SJSA1 (cell line): ENCODE data around the gene SMG6. TPM values are rescaled to one million over a fixed set of nuclear protein-coding genes. Genes with fewer than 3 reads are reported as not detected.
A peak's percentile ranks its signal among the peaks of the same experiment; 100 is the strongest.

Experiments used
- DNase-seq, 2 experiments: peaks; one replicate each; pipeline ENCODE4 v3.0.0-alpha.2; 2015 to 2020; ENCODE audit warnings: low spot score in 2 of 2, low read depth in 1 of 2
- H3K27ac ChIP-seq: fragments of 250-450 bp; sonication (Bioruptor Pico); 2 replicates; pipeline ENCODE4 v1.5.1; 2020; ENCODE audit warnings: mild to moderate bottlenecking, moderate library complexity
- H3K27me3 ChIP-seq: fragments of 250-450 bp; sonication (Bioruptor Pico); replicated peaks from 2 replicates; pipeline ENCODE4 v1.5.1; 2020; ENCODE audit warnings: mild to moderate bottlenecking, moderate library complexity
- H3K36me3 ChIP-seq: fragments of 250-450 bp; sonication (Bioruptor Pico); 2 replicates; pipeline ENCODE4 v1.5.1; 2020; ENCODE audit warnings: mild to moderate bottlenecking
- H3K4me1 ChIP-seq: fragments of 250-450 bp; sonication (Bioruptor Pico); replicated peaks from 2 replicates; pipeline ENCODE4 v1.6.1; 2021; ENCODE audit warnings: mild to moderate bottlenecking
- H3K4me3 ChIP-seq: fragments of 250-450 bp; sonication (Bioruptor Pico); 2 replicates; pipeline ENCODE4 v1.5.1; 2020; ENCODE audit warnings: mild to moderate bottlenecking
- H3K9me3 ChIP-seq: fragments of 250-450 bp; sonication (Bioruptor Pico); replicated peaks from 2 replicates; pipeline ENCODE4 v1.5.1; 2020; ENCODE audit warnings: mild to moderate bottlenecking
- total RNA-seq: library from RNA; depleted of rRNA; stranded (reverse); fragments of >200 nt; shearing (Covaris generic); gene quantifications from 2 replicates; pipeline ENCODE4 v1.2.3, GENCODE V29; 2014

Gene SMG6
- total RNA-seq, 1 experiment from 2014 or later: 23.9 TPM

DNA sequence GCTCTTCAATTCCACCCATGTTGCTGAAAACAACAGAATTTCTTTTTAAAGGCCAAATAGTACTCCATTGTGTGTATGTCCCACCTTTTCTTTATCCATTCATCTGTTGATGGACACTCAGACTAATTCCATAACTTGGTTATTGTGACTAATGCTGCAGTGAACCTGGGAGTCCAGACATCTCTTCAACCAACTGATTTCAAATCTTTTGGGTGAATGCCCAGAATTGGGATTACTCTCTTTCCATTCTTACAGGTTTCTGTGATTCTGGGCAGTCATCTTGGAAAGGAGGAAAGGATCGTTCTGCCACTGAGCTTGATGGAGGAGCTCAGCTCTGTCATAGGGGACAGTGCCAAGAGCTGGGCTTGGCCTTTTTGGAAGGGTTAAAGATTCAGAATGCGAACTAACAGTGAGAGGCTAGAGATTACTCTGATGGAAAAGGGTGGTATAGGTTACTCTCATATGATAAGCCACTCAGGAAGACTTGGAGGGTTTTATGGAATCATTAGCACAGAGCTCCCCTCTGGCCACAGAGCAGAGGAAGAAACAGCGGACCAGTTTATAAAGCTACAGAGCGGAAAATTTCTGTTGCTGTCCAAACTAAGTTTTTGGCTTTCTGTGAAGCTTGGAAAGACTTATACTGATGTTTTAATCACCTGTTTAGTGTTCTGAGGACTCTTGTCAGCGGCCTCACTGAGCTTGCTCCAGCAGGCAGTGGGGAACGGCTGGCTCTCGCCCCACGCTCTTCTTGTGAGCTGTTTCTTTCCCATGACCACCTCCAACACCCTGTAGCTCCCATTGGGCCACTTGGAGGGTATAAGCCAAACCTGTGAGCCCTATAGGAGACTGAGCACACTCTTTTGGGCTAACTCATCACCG, 200.4 kb downstream of the SMG6 start:
- Histone ChIP-seq H3K4me1 (no peaks in the 10 kb centered on the region), H3K27ac (no peak overlapping the region), H3K27me3 (no peaks in the 10 kb centered on the region), H3K9me3 (no peaks in the 10 kb centered on the region), H3K4me3 (no peak overlapping the region), H3K36me3 (no peaks in the 10 kb centered on the region)
- DNase-seq: no peak

DNA sequence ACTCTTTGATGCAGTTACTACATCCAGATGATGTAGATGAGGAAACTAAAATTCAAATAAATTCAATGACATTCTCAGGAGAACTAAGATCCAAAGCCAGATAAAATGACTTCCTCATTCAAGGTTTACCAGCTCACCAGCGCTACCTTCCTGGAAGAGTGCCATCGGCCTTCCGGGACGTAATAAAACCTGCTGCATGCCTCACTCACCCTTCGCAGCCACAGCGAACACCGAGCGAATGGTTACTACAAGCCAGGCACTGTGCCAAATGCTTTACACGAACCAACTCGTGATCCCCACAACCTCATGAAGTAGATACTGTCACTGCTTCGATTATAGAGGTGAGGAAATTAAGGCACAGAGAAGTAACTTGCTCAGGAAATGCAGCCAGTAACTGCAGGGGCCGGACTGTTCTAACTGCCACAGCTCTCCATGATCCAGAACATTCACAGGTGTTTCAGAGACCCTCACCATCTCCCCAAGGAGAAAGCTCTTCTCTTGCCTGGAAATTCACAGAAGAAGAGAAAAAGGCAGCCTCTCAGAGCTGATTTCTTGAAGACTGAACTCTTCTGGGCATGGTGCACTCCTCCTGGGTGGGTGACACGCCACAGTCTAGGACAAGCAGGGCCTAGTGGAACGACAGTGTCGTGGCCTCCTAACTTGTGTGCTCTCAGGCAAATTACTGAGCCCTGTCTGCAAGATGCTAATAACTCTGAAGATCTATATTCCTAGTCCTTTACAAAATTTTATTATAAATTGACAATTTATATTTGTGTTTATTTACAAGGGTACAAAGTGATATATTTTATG, 201.9 kb downstream of the SMG6 start:
- Histone ChIP-seq H3K36me3 (no peaks in the 10 kb centered on the region), H3K9me3 (no peaks in the 10 kb centered on the region), H3K27me3 (no peaks in the 10 kb centered on the region), H3K27ac (no peak overlapping the region), H3K4me3 (no peak overlapping the region), H3K4me1 (peaks cover 9% of the 10 kb centered on the region)
- DNase-seq: no peak

DNA sequence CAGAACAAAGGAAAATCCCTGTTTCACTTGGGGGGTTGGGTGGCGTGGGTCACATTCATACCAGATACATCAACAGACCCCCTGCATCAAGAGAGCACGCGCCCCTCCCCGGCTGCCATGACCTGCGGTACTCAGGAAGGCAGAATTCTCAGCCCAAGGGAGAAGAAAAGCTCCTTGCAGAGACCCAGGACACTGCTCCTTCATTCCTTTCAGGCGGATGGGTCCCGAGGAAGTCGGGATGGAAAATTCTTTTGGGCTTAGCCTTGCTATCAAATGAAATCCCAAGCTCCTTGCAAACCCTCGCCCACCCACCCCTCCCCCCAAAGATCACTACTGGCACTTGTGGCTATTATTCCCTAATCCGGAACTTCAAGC, 208.1 kb downstream of the SMG6 start:
- H3K27ac ChIP-seq: no peak overlapping the region
- H3K36me3 ChIP-seq: 0 out of 2 replicates have a peak, but pooled peaks cover 8% of the 10 kb centered on the region
- no peaks in the 10 kb centered on the region for H3K9me3 ChIP-seq
- H3K4me1 ChIP-seq: peaks cover 20% of the 10 kb centered on the region
- no peaks in the 10 kb centered on the region for H3K27me3 ChIP-seq
- no peak for DNase-seq
- no peak overlapping the region for H3K4me3 ChIP-seq

DNA sequence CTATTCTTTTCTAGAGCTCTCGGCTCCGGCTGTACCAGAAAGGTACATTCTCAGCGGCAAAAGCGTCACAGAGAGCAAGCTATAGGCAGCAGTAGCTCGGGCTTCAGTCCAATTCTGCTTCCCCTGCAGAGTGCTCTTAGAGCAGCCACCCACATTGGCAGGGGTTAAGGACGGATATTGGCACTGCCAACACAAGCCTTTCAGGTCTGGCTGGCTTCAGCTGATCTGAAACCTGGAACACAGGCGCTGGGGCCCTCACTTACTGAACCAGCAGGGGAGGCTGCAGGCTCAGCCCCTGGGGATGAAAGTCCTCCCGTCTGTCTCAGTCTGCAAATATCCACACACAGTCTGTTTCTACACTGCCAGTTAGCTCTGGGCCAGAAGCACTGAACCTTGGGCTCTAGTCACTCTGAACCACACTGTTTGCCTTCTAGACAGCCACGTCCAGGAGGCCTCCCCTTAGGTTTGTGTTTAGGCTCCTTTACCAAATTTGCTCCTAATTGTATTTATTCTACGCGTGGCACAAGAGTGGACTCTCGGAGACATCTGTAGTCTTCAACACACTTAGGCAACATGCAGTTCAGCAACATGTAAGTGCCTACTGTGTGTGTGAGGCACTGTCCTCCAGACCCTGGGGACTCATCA, 208.6 kb downstream of the SMG6 start:
- no peak overlapping the region for H3K27ac ChIP-seq

DNA sequence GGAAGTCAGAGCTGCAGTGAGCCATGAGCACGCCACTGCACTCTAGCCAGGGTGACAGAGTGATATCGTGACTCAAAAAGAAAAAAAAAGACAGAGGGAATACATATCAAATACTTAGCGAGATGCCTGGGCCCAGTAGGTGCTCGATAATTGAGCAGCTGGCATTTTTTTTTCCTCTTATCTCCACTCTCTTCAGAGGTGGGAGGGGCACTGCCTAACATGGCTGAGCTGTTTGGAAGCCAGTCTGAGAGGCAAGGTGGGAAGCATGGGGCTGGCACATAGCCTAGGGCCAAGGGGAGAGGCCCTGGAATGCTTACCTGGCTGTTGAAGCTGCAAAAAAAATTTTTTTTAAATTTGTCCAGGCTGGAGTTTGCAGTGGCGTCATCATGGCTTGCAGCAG, 210.2 kb downstream of the SMG6 start:
- Histone ChIP-seq H3K4me3 (no peak overlapping the region), H3K9me3 (no peaks in the 10 kb centered on the region), H3K27ac (no peak overlapping the region), H3K36me3 (0 out of 2 replicates have a peak, but pooled peaks cover 8% of the 10 kb centered on the region), H3K4me1 (peaks cover 41% of the 10 kb centered on the region), H3K27me3 (no peaks in the 10 kb centered on the region)
- DNase-seq: no peak

More for the DNA sequence above, 208.6 kb downstream of the SMG6 start:
- Histone ChIP-seq H3K9me3 (no peaks in the 10 kb centered on the region), H3K4me1 (peaks cover 25% of the 10 kb centered on the region), H3K4me3 (no peak overlapping the region), H3K36me3 (0 out of 2 replicates have a peak, but pooled peaks cover 8% of the 10 kb centered on the region), H3K27me3 (no peaks in the 10 kb centered on the region)
- DNase-seq: no peak

DNA sequence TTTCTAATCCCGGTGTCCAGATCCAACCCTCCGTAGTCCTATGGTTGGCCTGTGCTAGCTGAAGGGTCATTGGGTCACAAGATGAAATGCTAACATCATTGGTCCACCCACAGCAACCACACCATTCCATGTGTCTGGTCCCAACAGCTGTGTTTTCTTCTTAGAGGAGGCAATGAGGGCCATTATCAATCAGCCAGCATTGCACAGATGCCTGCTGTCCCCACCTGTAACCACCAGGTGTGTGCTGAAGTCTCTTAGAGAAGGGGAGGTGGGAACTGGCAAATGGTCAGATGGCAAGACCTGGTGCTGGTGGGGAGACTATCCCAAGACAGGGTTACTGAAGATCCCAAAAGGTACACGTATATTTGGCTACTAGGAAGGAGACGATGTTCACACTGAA, 211.3 kb downstream of the SMG6 start:
- Histone ChIP-seq H3K27ac (no peak overlapping the region), H3K27me3 (no peaks in the 10 kb centered on the region), H3K4me3 (no peak overlapping the region), H3K4me1 (peaks cover 45% of the 10 kb centered on the region), H3K36me3 (0 out of 2 replicates have a peak, but pooled peaks cover 8% of the 10 kb centered on the region), H3K9me3 (no peaks in the 10 kb centered on the region)
- DNase-seq: no peak

DNA sequence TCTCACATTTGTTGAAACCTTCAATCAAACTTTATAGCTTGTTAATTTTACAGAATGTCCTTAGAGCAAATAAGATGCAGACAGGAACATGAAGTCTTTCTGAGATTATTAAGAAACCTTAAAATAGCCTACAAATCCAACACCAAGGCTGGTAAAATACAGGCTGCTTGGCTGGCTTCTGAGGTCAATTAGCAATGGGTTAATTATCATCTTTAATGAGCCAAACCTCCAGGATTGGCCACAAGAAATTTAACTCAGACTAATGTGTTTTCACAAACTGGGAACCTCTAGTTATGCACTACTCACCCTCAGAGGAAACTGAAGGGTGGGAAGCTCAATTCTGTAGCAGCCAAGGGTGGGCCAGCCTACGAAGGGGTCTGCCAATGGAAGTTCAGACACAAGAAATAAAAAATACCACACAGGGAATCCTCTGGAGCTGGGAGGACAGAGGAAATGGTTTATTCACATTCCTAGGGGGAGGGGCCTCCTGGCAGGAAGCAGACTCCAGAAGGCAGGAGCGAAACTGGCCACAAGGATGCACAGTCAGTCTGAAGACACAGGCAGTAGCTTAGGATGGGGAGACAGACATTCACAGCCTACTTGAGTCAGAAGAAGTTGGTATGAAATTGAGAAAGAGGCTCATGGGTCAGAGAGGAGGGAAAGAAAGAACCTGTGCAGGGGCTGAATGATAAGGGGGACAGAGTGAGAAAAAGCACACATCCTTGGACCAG, 212.6 kb downstream of the SMG6 start:
- H3K27ac ChIP-seq: peak overlapping the region; percentile 83
- H3K27me3 ChIP-seq: no peaks in the 10 kb centered on the region
- H3K36me3 ChIP-seq: 0 out of 2 replicates have a peak, but pooled peaks cover 8% of the 10 kb centered on the region
- peaks cover 44% of the 10 kb centered on the region for H3K4me1 ChIP-seq
- peak; percentile 77 to 90 for DNase-seq
- no peaks in the 10 kb centered on the region for H3K9me3 ChIP-seq
- H3K4me3 ChIP-seq: no peak overlapping the region

DNA sequence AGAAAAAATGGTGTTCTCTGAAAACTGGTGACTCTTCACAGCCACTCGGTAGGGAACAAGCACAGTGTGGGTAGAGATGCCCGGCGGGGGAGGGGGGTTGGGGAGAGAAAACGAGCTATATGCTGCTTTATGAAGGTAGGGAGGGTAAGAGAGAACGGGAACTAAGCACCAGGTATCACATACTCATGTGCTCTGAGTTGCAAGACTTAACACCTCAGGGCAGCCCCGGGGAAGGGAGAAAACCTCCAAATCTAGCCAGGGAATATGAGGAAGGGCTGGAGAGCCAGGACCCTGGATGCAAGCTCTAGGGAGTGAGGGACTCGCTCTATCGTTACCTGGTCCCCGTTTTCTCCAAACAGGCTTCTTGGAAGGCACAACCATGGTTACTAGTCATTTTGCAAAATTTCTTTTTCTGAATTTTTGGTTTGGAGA, 213.4 kb downstream of the SMG6 start:
- peaks cover 52% of the 10 kb centered on the region for H3K4me1 ChIP-seq

DNA sequence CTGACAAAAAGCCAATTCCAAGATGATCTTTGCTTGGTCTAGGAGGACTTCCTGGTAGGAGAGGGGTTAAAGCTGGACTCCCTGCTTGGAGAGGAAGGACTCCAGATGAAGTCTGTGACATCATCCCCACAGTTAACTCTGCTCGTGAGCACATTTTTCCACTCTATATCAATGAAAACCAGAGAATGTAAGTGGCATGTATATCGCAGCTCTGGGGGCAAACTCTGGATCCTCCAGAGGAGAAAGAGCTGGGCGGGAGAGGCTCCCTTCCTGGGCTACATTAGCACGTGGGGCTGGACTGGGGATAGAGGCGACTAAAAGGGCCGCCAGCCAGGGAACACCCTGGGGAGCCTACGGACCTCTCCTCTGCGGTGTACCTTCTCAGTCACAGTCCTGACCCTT, 214.6 kb downstream of the SMG6 start:
- Histone ChIP-seq H3K27ac (peak overlapping the region; percentile 83), H3K36me3 (0 out of 2 replicates have a peak, but pooled peaks cover 12% of the 10 kb centered on the region), H3K27me3 (no peaks in the 10 kb centered on the region), H3K4me1 (peaks cover 64% of the 10 kb centered on the region), H3K4me3 (peak overlapping the region; percentile 25), H3K9me3 (no peaks in the 10 kb centered on the region)
- DNase-seq: peak in 1 of 2 experiments; percentile 66

More for the DNA sequence above, 213.4 kb downstream of the SMG6 start:
- Histone ChIP-seq H3K9me3 (no peaks in the 10 kb centered on the region), H3K27me3 (no peaks in the 10 kb centered on the region), H3K27ac (peak overlapping the region; percentile 83), H3K4me3 (no peak overlapping the region), H3K36me3 (0 out of 2 replicates have a peak, but pooled peaks cover 14% of the 10 kb centered on the region)
- DNase-seq: no peak

DNA sequence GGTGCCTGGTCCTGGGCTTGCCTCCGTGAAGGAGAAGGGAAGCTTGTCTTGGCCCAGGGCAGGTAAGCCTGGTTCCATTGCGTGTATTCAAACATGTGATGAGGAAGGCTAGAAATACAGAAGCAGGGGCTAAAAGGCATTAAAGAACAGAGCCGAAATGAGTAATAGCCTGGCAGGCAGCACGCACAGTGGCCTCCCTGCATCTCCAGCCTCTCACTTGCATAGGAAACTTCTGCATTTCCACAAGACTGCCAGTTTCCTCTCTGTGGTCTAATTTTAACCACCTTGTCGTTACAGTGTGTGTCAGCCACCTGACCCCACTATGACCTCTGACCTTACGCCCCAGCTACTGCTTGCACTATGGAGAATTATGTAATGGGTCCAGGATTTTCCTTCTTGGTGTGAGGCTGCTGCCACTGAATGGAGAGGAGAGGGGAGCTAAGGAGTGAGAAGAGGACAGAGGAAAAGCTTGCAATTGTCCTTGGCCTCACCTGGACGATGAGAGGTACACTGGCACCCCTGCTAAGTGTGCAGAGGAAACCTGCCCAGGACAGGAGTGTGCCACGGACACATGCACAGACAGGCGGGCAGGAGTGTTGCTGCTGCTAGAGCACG, 215.9 kb downstream of the SMG6 start:
- Histone ChIP-seq H3K4me3 (no peak overlapping the region), H3K9me3 (no peaks in the 10 kb centered on the region), H3K27ac (no peak overlapping the region), H3K27me3 (no peaks in the 10 kb centered on the region), H3K4me1 (peaks cover 77% of the 10 kb centered on the region), H3K36me3 (peaks cover 12% of the 10 kb centered on the region)
- DNase-seq: no peak

DNA sequence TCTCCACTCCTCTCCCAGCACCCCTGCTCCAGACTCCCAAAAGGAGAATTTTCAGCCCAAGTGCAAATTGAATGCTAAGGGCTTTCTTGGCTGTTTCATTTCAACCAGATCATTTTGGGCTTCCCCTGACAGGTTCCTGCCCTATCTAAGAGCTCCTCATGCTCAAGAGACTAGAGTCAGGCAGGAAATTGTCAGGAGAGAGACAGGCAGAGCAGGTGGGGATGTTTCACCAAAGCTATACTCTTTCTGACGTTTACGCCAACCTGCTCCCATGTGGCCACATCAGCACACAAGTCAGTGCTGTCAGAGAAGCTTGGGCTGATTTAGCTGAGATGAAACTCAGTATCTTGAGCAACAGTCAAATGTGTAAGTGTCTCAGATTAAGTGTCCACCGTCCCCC, 217.3 kb downstream of the SMG6 start:
- Histone ChIP-seq H3K4me3 (no peak overlapping the region), H3K9me3 (no peaks in the 10 kb centered on the region), H3K27me3 (no peaks in the 10 kb centered on the region), H3K36me3 (peaks cover 7% of the 10 kb centered on the region), H3K27ac (no peak overlapping the region), H3K4me1 (peaks cover 88% of the 10 kb centered on the region)
- DNase-seq: no peak

DNA sequence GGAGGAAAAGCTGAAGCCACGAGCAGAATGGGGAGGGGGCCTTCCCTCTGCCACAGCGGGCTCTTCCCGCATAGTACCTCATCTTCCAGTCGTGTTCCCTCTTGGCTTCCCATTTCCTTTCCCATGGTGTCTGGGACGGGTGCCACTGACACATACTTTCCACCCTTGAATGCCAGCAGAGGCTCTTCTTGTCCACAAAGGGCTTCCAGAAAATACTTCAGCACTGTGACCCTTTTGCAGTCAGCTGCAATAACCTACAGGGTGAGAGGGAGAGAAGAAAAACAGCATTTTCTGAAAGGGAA, 218.0 kb downstream of the SMG6 start:
- no peak for DNase-seq
- no peaks in the 10 kb centered on the region for H3K9me3 ChIP-seq
- H3K27ac ChIP-seq: peak overlapping the region; percentile 80
- no peaks in the 10 kb centered on the region for H3K27me3 ChIP-seq
- H3K36me3 ChIP-seq: peaks cover 14% of the 10 kb centered on the region
- no peak overlapping the region for H3K4me3 ChIP-seq
- H3K4me1 ChIP-seq: peaks cover 88% of the 10 kb centered on the region
